ENCODE results near the gene MT3.
"Not testable (repeated sequence)": the region's sequence is repeated elsewhere in the genome, so short reads cannot be mapped to it uniquely, and the experiment has no call there.

The MT3 gene

DNA sequence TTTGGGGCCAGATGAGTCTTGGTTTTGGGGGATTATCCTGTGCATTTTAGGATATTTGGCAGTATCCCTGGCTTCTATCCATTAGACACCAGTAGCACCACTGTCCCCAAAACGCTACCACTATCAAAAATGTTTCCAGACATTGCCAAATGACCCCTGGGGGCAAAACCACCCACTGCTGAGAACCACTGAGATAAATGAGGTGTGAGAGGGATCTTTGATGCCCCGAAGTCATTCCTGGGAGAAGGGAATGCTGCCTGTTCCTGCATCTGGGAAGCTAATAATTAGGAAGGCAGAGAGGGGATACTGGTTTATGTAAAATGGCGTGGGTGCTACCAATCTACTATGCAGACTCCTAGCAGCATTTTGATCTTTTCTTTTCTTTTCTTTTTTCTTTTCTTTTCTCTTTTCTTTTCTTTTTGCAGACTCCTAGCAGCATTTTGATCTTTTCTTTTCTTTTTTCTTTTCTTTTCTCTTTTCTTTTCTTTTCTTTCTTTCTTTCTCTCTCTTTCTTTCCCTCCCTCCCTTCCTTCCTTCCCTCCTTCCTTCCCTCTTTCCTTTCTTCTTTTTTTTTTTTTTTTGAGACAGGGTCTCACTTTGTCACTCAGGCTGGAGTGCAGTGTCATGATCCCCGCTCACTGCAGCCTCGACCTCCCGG is 8.8 kb upstream of the MT3 start:
- DNase-seq (ENCODE audit: low read depth): no peak

DNA sequence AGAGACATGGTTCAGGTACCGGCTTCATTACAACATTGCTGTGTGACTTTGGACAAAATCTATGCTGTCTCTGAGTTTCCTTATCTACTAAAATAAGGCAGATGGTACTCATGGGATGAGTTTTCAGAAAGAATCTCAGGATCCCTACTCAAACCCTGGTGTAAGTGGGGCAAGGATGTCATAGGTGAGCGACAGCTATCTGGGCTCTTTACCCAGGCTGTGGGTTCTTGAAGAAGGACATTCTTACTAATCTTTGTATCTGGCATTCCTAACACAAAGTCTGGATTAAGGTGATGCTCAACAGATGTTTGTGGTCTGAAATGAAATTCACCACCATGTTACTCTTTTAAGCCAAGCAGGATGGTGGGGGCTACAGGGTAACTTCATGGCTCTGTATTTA is 6.4 kb upstream of the MT3 start:
- not testable (repeated sequence) for DNase-seq (ENCODE audit: low read depth)

DNA sequence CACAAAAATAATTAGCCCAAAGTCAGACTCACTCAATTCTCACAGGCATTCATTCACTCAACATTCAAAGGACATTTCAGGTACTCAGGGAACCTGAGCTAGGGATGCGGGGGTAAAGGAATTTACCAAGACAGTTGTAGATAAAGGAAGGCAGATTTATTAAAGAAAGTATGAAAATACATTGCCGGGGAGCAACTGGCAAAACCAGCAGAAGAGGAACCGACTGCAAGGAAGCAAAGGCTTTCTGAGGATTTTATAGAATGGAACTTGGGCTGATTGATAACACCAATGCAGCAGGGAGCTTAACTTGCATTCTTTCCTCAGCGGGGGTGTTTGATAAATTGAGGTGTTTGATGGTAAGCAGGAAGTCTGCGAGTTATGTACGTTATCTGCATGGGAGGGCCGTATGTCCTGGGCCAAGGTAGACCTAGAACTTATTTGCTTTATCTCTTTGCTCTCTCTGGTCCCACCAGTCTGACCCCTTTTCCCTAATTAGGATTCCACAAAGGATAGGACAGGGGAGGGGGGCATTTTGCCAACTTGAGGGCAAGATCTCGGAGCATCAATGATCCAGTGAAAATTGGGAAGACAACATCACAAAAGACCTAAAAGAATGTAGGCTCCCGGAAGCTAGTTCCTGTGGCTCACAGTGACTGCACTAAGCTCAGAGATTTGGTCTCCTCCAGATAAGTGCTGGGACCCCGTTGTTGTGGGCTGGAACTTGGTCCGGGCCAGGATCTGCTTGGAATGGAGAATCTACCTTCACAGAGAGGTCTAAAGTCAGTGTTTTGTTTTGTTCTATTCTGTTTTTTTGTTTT is 5.8 kb upstream of the MT3 start:
- no peak for DNase-seq (ENCODE audit: low read depth)

DNA sequence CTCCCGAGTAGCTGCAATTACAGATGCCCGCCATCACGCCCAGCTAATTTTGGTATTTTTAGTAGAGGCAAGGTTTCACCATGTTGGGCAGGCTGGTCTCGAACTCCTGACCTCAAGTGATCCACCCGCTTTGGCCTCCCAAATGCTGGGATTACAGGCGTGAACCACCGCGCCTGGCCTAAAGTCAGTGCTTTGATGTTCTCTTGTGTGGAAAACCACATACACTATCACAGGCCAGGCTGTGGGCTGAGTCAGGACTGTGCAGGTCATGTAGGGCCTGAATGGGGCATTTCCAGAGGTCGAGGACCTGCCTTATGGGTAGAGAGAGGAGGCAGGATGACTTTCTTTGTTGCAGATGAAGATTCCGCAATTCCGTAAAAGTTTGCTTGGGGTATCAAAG is 5.1 kb upstream of the MT3 start:
- DNase-seq (ENCODE audit: low read depth): no peak

DNA sequence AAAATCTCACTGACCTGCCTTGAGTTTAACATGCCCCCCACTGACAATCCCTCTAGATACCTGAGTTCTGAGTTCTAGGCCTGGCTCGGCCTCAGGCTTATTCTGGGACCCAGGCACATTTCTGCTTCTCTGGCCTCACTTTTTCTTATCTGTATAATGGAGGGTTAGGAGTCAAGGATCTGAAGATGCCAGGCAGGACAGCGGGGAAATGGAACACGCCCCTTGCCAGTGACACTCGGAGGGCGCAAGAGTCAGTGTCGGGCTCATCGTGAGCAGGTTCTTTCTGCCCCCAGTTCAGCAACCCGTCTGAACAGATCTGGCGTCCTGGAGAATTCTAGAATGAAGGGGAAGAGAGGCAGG is 567 bp upstream of the MT3 start:
- no peak for DNase-seq (ENCODE audit: low read depth)

DNA sequence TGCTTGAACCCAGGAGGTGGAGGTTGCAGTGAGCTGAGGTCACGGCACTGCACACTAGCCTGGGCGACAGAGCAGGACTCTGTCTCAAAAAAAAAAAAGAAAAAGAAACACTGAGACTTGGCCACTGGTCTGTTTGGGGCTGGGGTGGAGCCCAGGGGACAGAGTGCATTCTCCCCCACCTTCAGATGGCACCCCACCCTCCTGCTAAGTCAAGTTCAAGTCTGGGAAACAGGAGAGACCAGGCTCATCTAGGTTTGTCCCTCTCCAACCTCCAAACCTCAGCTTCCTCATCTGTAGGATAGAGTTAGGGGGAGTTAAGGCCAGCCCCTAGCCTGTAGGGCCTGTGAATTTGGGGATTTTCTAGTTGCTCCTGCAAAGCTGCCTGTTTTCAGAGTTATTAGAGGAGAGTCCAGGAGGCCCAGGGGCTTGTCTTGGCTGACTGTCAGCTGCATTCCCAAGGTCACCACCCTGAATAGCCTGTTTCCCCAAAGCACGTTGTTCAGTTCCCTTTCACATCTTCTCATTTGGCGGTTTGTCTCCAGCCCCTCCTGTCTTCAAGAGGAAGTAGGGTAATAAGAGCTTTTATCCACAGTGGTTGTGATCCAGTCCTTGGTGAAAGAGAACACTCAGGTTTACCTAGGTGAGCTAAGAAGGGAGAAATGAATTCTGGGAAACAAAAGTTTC is 2.2 kb downstream of the MT3 start:
- no peak for DNase-seq (ENCODE audit: low read depth)

DNA sequence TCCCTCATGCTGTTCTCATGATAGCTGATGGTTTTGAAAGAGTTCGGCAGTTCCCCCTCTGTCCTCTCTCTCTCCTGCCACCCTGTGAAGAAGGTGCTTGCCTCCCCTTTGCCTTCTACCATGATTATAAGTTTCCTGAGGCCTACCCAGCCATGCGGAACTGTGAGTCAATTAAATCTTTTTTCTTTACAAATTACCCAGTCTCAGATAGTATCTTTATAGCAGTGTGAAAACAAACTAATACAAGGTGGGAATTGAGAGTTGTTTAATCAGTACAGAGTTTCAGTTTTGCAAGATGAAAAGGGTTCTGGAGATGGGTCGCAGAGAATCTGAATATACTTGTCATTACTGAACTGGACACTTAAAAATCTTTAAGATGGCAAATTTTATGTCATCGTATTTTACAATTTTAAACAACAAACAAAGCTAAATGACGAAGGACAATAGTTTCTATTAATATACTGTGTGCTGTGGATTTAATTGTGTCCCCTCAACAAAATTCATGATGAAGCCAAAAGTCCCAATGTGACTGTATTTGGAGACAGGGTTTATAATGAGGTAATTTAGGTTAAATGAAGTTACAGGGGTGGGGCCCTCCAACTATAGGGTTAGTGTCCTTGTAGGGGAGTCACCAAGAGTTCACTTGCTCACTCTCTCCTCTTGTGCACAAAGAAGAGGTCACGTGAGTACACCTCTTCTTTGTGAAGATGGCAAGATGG is 4.4 kb downstream of the MT3 start:
- no peak for DNase-seq (ENCODE audit: low read depth)

DNA sequence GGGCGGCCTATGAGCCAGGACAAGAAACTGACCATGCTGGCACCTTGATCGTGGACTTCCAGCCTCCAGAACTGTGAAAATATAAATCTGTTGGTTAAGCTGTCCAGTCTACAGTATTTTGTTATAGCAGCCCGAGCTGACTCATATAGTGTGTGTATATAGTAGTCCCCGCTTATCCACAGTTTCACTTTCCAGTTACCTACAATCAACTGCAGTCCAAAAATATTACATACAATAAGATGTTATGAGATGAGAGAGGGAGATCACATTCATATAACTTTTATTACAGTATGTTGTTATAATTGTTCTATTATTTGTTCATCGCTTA is 4.9 kb downstream of the MT3 start:
- no peak for DNase-seq (ENCODE audit: low read depth)

DNA sequence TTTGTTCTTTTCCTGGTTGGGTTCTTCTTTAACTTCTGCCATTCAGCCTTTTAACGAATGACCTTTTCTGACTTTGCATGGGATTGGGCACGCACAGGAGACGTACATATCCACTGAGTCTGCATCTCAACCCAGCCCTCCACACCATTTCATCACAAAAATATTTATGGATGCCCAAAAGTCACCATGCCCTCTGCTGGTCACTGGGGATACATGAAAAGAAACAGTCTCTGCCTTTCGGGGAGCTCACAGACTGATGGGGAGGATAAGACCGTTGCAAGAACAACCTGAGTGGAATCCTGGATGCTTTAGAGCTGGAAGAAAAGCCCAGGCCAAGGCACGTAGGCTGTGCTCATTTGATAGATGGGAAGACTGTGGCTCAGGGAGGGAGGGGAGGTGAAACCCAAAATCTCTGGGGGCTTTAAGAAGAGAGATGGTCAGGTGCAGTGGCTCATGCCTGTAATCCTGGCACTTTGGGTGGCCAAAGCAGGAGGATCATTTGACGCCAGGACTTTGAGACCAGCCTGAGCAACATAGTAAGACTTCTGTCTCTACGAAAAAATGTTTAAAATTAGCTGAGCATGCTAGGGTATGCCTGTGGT is 11.2 kb downstream of the MT3 start:
- DNase-seq (ENCODE audit: low read depth): no peak

DNA sequence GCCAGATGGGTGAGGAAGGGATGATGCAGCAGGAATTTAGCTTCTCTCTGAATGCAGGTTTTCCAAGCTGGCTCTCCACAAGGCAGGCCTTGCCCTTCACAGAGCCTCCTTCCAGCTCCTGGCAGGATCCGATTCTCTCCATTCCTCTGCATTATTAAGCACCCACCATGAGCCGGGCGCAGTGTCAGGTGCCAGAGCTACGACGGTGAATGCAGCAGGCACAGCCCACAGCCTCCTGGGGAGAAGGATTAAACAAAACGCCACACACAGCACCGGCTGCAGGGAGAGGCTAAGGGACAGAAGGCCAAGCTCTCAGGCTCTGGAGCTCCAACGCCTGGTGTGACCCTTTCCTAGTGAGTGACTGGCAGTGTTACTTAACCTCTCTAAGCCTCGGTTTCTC is 12.0 kb downstream of the MT3 start:
- DNase-seq (ENCODE audit: low read depth): no peak

DNA sequence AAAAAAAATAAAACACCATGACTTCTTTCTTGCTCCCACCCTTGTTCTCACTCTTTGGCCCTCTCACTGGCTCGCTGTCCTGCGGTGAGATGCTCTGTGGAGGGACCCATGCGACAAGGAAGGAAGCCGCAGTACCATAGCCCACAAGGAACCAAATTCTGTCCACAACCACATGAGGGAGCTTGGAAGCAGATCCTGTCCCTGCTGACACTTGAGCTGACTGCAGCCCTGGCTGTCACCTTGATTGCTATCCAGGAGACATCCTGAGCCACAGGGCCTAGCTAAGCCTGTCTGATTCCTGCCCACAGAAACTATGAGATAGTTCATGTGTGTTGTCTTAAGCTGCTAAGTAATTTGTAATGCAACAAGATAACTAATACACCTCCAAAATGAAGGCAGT is 14.3 kb downstream of the MT3 start:
- no peak for DNase-seq (ENCODE audit: low read depth)

DNA sequence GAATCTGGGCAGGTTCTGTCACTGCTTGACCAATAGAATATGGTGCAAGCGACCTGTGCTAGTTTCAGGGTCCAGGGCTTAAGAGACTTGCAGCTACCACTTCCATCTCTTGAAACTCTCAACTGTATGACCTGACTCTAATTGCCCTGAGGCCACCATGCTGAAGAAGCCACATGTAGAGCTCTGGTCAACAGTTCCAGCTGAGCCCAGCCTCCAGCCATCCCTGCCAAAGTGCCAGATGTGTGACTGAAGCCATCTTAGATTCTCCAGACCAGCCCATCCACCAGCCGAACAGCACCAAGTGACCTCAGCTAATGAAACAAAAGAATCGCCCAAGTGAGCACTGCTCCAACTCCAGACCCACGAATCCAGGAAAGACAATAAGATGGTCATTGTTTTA is 15.6 kb downstream of the MT3 start:
- no peak for DNase-seq (ENCODE audit: low read depth)

DNA sequence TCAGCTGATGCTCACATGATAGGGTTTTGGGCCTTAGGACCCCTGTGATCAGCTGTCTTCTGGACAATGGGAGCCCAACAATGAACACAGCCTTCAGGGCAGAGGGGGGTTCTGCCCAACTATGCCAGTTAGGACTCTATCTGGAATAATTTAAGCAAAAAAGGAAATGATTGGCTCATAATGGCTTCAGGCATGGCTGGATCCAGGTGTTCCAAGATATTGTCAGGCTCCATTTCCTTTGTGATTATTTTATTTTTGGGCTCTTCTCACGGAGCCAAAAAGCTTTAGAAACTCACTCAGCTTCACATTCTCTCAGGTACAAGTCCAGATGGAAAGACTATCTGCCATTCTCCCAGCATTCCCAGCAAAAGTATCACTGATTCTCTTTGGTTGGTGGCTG is 16.1 kb downstream of the MT3 start:
- no peak for DNase-seq (ENCODE audit: low read depth)

DNA sequence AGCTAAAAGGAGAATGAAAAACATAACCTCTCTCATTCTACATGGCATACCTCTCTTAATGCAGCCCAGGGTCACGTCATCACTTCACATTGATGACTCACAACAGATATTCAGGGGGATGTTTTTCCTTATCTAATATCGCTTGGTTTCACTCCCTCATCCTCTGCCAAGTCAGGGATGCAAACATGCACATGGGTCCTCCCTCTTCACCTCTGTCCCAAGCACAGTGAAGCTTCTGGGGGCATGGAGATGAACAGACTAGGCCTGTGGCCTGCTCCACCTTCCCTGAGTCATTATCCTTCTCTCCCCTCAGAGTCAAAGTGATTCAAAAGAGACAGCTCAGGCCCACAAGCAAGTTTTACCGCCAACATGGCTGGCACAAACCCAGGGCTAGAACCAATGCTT is 16.7 kb downstream of the MT3 start:
- DNase-seq (ENCODE audit: low read depth): no peak

DNA sequence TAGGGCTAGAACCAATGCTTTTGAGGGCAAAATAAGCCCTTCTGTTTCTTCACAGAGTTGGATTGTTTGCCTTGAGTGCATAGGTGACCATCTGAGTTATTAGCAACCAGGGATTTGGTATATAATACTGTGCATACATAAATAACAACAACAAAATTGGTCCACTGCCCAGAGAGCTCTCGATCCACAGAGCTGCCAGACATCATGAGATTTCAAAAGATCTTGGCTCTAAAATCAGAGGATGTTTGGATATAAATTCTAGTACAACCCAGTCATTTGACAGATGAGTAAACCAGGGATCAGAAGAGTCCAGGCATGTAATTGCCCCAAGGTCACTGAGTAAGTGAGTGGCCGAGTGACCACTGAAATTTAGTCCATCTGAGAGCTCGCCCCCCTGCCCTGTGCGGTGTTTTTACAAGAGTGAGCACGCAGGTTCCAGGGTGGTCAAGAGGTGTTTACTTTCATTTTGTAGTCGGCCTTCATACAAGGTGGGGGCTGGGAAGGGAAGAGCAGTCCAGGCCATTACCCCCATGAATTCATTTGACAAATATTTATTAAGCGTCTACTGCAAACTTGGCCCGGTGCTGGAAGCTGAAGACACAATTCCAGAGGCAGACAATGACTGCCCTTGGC is 17.3 kb downstream of the MT3 start:
- DNase-seq (ENCODE audit: low read depth): peak; percentile 86

DNA sequence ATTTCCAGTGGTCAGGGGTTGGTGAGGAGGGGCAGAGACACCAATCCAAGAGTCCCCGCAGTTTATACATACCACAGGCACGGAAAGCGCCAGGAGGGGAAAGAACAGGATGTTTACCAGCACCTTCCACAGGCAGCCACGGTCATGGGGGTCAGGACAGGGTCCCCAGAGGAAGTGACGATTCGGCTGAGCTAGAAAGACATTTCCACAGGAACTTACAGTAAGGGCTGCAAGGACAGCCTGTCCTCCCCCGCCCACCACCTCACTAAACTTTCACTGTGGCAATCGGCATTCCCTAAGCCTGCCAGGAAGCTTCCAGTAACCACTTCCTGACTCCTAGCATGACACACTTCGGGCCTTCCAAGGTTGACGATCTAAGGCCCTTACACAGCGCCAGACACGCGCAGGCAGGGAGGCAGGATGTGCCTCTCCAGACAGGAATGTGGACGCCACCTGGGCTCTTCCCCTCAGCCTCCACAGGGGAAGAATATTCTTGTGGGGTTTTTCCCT is 17.8 kb downstream of the MT3 start:
- peak; percentile 87 for DNase-seq (ENCODE audit: low read depth)

DNA sequence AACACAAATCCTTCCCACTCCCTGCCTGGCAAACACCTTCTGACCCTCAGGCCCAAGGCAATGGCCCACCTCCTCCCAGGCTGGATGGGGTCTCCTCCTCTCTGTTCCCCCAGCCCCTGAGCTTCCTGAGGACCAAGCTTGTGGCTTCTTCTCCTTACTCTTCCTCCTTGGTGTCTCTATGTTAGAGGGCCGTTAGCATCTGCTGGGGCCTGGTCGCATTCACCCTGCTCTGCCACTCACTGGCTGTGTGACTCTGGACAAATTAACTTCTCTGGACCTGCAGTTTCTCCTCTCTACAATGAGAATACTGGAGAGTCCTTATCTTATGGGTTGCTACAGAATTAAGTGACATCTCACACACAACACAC is 18.3 kb downstream of the MT3 start:
- DNase-seq (ENCODE audit: low read depth): no peak

DNA sequence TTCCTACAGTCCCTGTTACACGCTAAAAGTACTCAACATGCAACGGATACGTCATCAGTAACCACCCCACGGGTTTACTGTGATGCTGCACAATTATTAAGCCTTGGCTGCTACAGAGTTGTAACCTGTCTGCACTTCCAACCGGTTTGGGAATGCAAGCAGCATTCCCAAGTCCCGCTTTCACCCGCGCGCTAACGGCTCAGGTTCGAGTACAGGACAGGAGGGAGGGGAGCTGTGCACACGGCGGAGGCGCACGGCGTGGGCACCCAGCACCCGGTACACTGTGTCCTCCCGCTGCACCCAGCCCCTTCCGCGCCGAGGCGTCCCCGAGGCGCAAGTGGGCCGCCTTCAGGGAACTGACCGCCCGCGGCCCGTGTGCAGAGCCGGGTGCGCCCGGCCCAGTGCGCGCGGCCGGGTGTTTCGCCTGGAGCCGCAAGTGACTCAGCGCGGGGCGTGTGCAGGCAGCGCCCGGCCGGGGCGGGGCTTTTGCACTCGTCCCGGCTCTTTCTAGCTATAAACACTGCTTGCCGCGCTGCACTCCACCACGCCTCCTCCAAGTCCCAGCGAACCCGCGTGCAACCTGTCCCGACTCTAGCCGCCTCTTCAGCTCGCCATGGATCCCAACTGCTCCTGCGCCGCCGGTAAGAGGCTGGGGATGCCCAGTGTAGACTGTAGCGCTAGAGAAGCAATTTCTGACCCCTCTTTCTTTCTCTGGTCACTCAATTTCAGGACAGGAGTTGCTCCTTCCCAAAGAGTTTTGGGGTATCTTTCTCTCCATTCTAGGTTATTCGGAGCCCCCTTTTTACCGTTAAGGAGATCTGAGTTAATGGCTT is 18.9 kb downstream of the MT3 start, which contains the start of gene MT2A:
Gene MT2A, plus strand, starts transcription at position 542 of the 833 bp plus-strand sequence. Its CDS starts 72 bp downstream, at position 614.
- DNase-seq (ENCODE audit: low read depth): peak; percentile 94

DNA sequence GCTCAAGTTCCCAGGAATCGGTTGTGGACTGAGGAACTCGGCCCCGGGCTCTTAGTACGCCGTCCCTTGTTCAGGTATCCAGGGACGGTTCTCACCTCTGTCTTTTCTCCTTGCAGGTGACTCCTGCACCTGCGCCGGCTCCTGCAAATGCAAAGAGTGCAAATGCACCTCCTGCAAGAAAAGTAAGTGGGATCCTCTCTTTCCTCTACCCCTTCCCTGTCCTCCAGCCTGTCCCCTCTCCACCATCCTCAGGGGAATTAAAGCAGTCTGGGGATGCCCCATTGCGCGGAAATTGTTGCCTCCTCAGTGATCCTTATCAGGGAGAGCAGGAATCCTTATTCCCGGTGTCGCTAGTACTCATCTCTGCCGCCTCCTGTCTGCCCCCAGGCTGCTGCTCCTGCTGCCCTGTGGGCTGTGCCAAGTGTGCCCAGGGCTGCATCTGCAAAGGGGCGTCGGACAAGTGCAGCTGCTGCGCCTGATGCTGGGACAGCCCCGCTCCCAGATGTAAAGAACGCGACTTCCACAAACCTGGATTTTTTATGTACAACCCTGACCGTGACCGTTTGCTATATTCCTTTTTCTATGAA is 19.6 kb downstream of the MT3 start:
- DNase-seq (ENCODE audit: low read depth): no peak

DNA sequence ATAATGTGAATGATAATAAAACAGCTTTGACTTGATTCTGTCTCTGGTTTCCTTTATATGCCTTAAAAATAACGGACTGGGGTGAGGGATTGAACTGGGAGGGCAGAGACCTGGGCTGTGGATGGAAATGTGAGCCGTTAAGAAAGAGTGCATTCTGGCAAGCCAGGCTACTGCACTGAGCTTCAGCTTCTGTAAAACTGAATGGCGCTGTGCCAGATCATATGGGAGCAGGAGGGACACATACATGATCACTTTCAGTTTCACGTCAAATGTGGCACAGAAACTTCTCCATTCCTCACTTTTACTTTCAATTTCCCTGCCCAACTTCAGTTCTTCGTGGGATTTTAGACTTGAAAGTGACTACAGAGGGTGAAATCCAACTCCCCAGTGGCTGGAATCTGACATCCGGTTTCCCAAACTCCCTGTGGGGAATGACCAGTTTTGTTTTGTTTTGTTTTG is 20.2 kb downstream of the MT3 start:
- DNase-seq (ENCODE audit: low read depth): peak; percentile 78
